ENCODE results near the gene BRD2.
A peak's percentile ranks its signal among the peaks of the same experiment; 100 is the strongest.

BRD2 gene

GRCh38 chr6:32972353-32973143 lies 4.2 kb downstream of the BRD2 start:
- DNase-seq (ENCODE audit: low spot score), result no peak

DNA sequence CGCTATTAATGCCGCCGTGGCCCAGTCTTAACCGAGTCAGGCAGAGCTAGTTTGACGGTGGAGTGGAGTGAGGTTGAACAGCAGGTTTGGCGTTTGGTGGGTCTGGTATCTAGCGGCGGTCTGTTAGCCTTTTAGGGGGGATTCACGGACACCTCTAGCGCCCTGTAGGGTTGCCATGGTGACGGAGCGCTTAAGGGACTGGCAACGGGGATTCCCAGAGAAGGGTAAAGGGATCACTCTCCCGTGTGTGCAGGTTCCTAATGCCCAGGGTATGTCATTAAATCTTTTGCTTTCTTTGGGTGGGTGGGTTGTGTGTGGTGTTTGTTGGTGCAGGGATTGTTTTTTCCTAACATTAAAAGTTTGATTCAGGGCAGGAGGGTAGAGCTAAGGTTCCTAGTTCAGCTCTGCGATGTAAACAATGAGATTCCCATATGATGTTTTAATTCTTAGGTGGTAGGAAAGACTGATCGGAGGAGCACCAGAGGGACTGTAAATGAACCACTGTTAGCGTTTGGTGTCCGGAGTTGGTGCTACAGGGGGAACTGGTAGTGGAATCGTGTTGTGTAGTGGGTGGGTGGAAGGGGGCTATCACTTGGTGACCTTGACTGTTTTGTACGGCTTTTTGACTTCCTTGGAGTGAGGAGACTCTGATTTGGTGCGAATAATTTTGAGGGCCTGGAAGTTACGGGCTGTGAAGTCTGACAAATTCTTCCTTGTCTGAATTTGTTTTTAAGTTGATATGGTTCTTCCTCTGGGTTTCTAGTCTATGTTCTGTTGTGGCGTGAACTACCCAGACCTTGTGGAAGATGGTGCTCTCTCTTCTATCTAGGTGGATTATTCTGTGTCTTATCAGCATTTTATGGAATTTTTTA lies 5.0 kb downstream of the BRD2 start:
- peak; percentile 52 for DNase-seq (ENCODE audit: low spot score)

- DNase-seq (ENCODE audit: low spot score), result no peak
Measured at GRCh38 chr6:32974016-32974333, 5.6 kb downstream of the BRD2 start.

GRCh38 chr6:32974541-32975308 lies 6.3 kb downstream of the BRD2 start:
- no peak for DNase-seq (ENCODE audit: low spot score)

DNA sequence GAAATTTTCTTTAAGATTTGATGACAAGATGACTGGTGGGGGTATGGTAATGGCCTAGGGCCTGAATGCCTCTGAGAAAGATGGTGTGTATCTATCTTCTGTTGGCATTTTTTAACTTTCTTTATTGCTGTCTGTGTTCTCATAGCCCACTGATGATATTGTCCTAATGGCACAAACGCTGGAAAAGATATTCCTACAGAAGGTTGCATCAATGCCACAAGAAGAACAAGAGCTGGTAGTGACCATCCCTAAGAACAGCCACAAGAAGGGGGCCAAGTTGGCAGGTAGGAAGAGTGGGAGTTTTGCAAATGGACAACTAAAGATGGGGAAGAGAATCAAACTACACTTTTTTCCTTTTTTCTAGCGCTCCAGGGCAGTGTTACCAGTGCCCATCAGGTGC lies 7.5 kb downstream of the BRD2 start:
- no peak for DNase-seq (ENCODE audit: low spot score)

- no peak for DNase-seq (ENCODE audit: low spot score)
Measured at GRCh38 chr6:32976334-32977069, 8.1 kb downstream of the BRD2 start.

GRCh38 chr6:32977272-32977952 lies 9.0 kb downstream of the BRD2 start:
- no peak for DNase-seq (ENCODE audit: low spot score)

GRCh38 chr6:32977953-32978324 lies 9.5 kb downstream of the BRD2 start:
- no peak for DNase-seq (ENCODE audit: low spot score)

DNA sequence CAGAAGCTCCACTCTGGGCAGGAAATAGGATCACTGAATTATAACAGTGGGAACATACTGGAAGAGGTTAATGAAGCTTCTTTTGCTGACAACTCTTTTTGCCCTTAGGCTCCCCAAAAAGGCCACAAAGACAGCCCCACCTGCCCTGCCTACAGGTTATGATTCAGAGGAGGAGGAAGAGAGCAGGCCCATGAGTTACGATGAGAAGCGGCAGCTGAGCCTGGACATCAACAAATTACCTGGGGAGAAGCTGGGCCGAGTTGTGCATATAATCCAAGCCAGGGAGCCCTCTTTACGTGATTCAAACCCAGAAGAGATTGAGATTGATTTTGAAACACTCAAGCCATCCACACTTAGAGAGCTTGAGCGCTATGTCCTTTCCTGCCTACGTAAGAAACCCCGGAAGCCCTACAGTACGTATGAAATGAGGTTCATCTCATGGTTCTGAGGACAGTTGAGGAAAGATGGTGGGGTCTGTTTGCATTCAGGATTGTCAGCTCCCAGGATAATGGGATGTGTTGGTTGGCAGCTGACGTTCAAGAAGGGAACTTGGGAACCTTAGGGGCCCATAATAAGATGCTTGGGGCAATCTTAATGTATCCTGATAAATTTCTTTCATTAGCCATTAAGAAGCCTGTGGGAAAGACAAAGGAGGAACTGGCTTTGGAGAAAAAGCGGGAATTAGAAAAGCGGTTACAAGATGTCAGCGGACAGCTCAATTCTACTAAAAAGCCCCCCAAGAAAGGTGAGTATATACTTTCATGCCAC lies 11.5 kb downstream of the BRD2 start:
- no peak for DNase-seq (ENCODE audit: low spot score)

- DNase-seq (ENCODE audit: low spot score), result no peak
Measured at GRCh38 chr6:32980488-32981038, 12.2 kb downstream of the BRD2 start.

GRCh38 chr6:32982084-32982701 lies 13.8 kb downstream of the BRD2 start:
- DNase-seq (ENCODE audit: low spot score), result no peak

DNA sequence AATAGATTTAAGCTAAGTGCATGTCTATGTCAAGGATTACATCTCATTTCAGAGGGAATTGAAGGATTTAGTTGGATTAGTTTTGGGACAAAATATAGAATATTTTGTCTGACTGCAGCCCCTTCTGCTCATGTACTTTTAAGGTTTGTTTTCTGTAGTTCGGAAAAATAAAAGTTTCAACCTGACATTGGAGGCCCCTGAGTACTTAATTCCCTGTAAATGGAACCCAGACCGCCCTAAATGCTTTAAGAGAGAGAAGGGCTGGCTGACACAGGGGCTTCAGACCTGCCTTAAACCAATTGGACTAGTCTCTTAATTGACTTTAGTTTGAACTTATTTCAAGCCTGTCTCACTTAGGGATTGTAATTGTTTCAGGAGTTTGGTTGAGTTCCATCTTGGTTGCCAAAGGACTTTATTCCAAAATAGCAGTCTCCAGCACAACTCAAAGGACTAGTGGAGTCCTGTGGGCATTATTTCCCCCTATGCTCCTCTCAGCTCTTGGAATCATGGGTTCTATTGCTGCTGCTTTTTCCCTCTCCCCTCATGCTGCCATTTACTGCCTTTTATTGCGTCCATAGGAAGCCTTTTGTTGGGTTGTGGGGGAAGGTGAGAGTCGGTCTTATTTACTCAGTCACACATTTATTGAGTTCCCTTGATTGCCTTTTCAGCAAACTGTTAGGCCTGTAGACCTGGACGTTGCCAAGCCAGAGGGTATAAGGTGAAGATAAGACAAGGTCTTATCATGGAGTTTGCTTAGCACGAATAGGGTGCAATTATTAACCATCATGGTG lies 14.5 kb downstream of the BRD2 start:
- no peak for DNase-seq (ENCODE audit: low spot score)

DNA sequence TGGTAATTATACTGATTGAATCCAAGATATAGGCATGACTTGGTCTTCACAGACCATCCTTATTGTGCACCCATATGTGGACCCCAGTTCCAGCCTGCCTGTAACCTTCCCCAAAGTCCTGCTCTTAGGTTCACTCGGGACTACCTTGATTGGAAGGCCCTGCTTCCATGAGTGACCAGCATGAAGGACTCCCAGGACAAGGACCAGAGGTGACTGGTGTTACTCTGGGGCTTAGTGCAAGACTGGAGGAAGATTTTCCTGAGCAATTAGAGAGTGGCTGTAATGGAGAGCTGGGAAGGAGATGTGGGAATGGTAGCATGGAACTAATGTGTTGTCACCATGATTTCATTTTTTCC lies 15.1 kb downstream of the BRD2 start:
- DNase-seq (ENCODE audit: low spot score), result no peak

DNA sequence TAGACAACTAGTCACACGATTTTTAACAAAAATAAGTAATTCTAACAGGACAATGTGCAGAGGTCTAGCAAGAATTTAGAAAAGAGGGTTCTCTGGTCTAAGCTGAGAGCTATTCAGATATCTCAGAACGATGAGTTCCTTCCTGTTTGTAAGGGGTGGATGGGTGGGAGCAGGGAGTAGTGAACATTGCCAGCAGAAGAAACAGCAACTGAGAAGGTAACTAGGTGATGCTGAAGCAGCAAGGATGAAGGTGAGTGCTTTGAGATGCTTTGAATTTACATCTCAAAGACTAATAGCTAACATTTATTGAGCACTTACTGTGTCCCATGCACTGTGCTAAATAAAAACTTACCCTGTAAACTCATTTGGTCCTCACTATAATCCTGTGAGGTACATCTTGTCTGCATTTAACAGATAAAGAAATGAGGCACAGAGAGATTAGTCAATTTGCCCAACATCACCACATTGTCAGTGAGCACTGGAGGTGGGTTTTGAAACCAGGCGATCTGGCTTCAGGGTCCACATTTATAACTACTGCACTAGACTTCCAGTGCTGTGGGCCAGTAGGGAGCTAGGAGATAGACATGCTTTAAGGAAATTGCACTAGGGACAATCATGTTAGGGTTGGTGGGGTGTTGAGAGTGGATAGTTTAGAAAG lies 15.7 kb downstream of the BRD2 start:
- DNase-seq (ENCODE audit: low spot score), result no peak

DNA sequence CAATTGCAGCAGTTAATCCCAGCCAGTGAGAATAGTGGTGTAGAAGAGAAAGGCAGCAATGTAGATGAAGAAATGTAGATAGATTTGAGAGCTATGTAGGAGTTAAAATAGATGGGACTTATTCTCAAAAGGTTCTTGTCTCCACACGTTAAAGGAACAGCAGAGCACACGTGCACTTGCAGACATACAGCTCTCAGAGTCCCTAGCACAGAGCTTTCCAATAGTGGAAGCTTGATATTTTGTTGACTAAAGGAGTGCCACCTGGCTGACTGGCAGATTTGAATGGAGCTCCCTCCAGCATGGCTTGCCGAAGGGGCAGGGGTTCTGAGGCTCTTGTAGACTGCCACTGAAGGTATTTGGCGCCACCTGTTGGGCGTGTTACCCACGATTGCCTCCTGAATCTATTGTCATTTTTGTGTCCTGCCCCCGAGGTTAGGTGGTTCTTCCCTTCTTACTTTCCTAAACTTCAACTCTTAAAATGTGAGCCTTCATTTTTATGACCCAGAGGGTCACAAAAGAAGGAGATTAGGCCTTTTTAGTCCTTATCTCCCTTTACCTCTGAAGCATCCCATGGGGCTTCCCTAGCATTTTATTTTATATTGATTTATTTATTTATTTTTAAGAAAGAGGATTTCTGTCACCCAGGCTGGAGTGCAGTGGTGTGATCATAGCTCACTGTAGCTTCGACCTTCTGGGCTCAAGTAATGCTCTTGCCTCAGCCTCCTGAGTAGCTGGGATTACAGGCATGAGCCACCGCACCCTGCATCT lies 16.4 kb downstream of the BRD2 start:
- DNase-seq (ENCODE audit: low spot score), result peak; percentile 89

DNA sequence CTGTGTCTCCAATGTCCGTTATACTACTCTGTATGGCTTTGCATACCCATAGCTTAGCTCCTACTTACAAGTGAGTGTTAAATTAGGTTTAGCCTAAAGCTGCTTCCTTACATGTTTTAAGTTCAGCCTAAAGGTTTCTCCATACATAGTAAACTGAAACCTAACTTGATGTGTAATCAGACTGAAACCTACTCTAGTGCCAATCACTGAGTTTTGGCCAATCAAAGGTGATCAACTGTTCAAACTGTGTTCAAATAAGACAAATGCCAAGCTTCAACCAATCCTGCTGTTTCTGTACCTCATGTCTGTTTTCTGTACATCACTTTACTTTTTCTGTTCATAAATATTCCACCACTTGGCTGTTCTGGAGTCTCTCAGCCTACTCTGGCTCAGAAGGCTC lies 21.0 kb downstream of the BRD2 start:
- DNase-seq (ENCODE audit: low spot score), result no peak

GRCh38 chr6:32991972-32992371 lies 23.6 kb downstream of the BRD2 start:
- DNase-seq (ENCODE audit: low spot score), result no peak
